CD4-positive, alpha-beta memory T cell (primary cell): ENCODE measurements around the gene AVL9. TPM values are rescaled to one million over a fixed set of nuclear protein-coding genes. Genes with fewer than 3 reads are reported as not detected.

Experiments
- CTCF ChIA-PET: fragments of 350-600 bp; sonication (Branson Sonifier 250); formaldehyde crosslinking; loops from one replicate; lab custom pipeline; 2021; ENCODE audit warnings: inconsistent platforms; ENCODE audit not compliant: partially characterized antibody; lab: Charles Lee
- POLR2A ChIA-PET: fragments of 350-600 bp; sonication (Branson Sonifier 250); formaldehyde crosslinking; loops from one replicate; lab custom pipeline; 2021; ENCODE audit not compliant: partially characterized antibody; lab: Charles Lee
- DNase-seq, 5 donors: peaks; one replicate each; pipeline versions ENCODE4 v3.0.0 to v3.0.0-alpha.2; 2020 to 2022; ENCODE audit warnings: mixed read lengths in 1 of 5
- H3K27ac ChIP-seq: one replicate; pipeline ENCODE4 v1.7.0; 2013; ENCODE audit warnings: low read depth, low read length
- H3K27me3 ChIP-seq: 2 replicates; pipeline ENCODE4 v1.7.0; 2013; ENCODE audit warnings: mild to moderate bottlenecking, low read length, moderate library complexity; ENCODE audit not compliant: insufficient read depth
- H3K36me3 ChIP-seq: 2 replicates; pipeline ENCODE4 v1.7.0; 2013; ENCODE audit warnings: mild to moderate bottlenecking, low read length, moderate library complexity; ENCODE audit not compliant: insufficient read depth
- H3K4me1 ChIP-seq: 2 replicates; pipeline ENCODE4 v1.7.0; 2013; ENCODE audit warnings: mild to moderate bottlenecking, low read length, moderate library complexity; ENCODE audit not compliant: insufficient read depth
- H3K4me3 ChIP-seq, 2 donors: one replicate each; pipeline ENCODE4 v1.7.0; 2013; ENCODE audit warnings: low read length in 2 of 2, mild to moderate bottlenecking in 1 of 2
- H3K9me3 ChIP-seq, 2 donors: one replicate each; pipeline ENCODE4 v1.7.0; 2013; ENCODE audit warnings: low read length in 2 of 2, control low read depth in 1 of 2; ENCODE audit not compliant: control insufficient read depth in 1 of 2
- H3K27ac Mint-ChIP-seq, 7 donors: one replicate each; pipeline ENCODE4 v1.8.0; 2020 to 2021; ENCODE audit warnings: mixed read lengths in 7 of 7, mild to moderate bottlenecking in 6 of 7, inconsistent platforms in 3 of 7, moderate library complexity in 3 of 7
- H3K27me3 Mint-ChIP-seq, 2 donors: one replicate each; pipeline ENCODE4 v1.8.0; 2020 to 2021; ENCODE audit warnings: mixed read lengths in 2 of 2
- H3K36me3 Mint-ChIP-seq, 2 donors: one replicate each; pipeline ENCODE4 v1.8.0; 2020 to 2021; ENCODE audit warnings: mixed read lengths in 2 of 2, inconsistent platforms in 1 of 2, mild to moderate bottlenecking in 1 of 2
- H3K4me1 Mint-ChIP-seq, 4 donors: one replicate each; pipeline ENCODE4 v1.8.0; 2020 to 2021; ENCODE audit warnings: mixed read lengths in 4 of 4, mild to moderate bottlenecking in 1 of 4
- H3K4me3 Mint-ChIP-seq, 8 donors: one replicate each; pipeline ENCODE4 v1.8.0; 2020 to 2021; ENCODE audit warnings: mixed read lengths in 8 of 8, mild to moderate bottlenecking in 7 of 8, moderate library complexity in 6 of 8, inconsistent platforms in 3 of 8
- H3K9me3 Mint-ChIP-seq, 8 donors: one replicate each; pipeline ENCODE4 v1.8.0; 2020 to 2021; ENCODE audit warnings: mixed read lengths in 8 of 8, mild to moderate bottlenecking in 5 of 8, inconsistent platforms in 3 of 8, moderate library complexity in 1 of 8
- intact Hi-C: fragments of 100-400 bp; cut with micrococcal nuclease; formaldehyde crosslinking; loops from one replicate; pipeline ENCODE4 v1.15.1; 2023
- polyA plus RNA-seq, 2 donors: library from polyadenylated mRNA; unstranded; fragments of 300-500 nt; fragmentation: Illumina TruSeq; gene quantifications; one replicate each; pipeline ENCODE4 v1.2.3, GENCODE V29; 2021
- total RNA-seq, 2 experiments: library from RNA; stranded (reverse); gene quantifications; one replicate each; pipeline ENCODE4 v1.2.3, GENCODE V29; 2021

Gene AVL9
- total and polyA plus RNA-seq, 4 experiments from 2014 or later: 9.0 to 40.6 (median 26.4) TPM

DNA sequence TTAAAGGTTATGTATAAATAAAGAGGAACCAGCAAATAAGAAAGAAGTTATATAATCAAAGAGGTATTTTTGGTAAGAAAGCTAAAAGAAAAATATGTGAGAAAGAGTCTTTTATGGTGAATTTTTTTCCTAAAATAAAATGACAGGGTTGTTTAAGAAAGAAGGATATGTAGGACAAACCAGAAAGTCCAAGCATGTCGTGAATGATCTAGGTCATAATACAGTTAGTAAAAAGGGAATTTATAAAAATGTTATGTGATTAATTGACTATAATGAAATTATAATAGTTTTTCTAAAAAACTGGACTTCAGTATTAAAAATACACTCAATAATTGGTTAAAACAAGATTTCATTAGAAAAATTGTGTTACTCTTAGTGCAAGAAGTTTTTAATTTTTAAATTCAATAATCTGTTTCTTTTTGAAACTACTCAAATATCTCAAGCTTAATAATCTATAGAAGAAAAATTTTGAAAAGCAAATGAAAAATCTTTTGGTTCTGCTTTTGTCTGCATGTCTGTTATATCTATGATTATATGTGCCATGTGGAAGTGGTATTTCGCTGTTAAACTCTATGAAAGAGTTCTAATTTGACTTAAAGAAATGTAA, 23.3 kb downstream of the AVL9 start:
- ChIA-PET CTCF (no interaction called here), POLR2A (interaction anchor here (0.7 kb wide), 1 partner anchor 28 kb away, joined by 3 read pairs; no protein-coding TSS in a partner anchor)
- peaks cover 44 to 49% of the 10 kb centered on the region in 2 donors for H3K36me3 Mint-ChIP-seq
- H3K4me1 Mint-ChIP-seq: peaks cover 39 to 61% (median 45%) of the 10 kb centered on the region in 4 donors
- DNase-seq: no peak
- peaks cover 2 to 11% (median 7%) of the 10 kb centered on the region in 8 donors for H3K9me3 Mint-ChIP-seq
- intact Hi-C loops: no loop called here
- H3K4me3 Mint-ChIP-seq: no peak overlapping the region
- Histone ChIP-seq H3K4me3 (no peak overlapping the region), H3K27me3 (no peaks in the 10 kb centered on the region), H3K36me3 (no peaks in the 10 kb centered on the region), H3K4me1 (peaks cover 11% of the 10 kb centered on the region), H3K27ac (no peak overlapping the region), H3K9me3 (peaks cover 0 to 3% of the 10 kb centered on the region in 2 donors)
- H3K27ac Mint-ChIP-seq: peak overlapping the region in 1 of 7 donors; percentile 36
- no peaks in the 10 kb centered on the region for H3K27me3 Mint-ChIP-seq

DNA sequence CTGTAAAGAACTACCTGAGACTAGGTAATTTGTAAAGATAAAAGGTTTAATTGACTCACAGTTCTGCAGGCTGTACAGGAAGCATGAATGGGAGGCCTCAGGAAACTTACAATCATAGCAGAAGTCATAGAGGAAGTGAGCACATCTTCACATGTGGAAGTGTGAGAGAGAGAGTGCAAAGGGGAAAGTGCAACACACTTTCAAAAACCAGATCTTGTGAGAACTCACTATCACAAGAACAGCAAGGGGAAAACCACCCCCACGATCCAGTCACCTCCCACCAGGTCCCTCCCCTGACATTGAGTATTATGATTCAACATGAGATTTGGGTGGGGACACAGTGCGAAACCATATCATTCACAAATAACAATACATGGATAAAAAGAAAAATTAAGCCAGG, 24.5 kb downstream of the AVL9 start:
- peaks cover 30 to 54% (median 35%) of the 10 kb centered on the region in 4 donors for H3K4me1 Mint-ChIP-seq
- no peak overlapping the region for H3K4me3 ChIP-seq
- peaks cover 2 to 11% (median 7%) of the 10 kb centered on the region in 8 donors for H3K9me3 Mint-ChIP-seq
- no peak for DNase-seq
- CTCF ChIA-PET: no interaction called here
- H3K27me3 ChIP-seq: no peaks in the 10 kb centered on the region
- H3K27ac Mint-ChIP-seq: peak overlapping the region in 1 of 7 donors; percentile 23
- H3K36me3 ChIP-seq: no peaks in the 10 kb centered on the region
- H3K9me3 ChIP-seq: peaks cover 0 to 3% of the 10 kb centered on the region in 2 donors
- no peak overlapping the region for H3K4me3 Mint-ChIP-seq
- H3K4me1 ChIP-seq: peaks cover 11% of the 10 kb centered on the region
- no peaks in the 10 kb centered on the region for H3K27me3 Mint-ChIP-seq
- POLR2A ChIA-PET: no interaction called here
- no peak overlapping the region for H3K27ac ChIP-seq
- H3K36me3 Mint-ChIP-seq: peaks cover 44% of the 10 kb centered on the region in 2 donors
- intact Hi-C loops: no loop called here

DNA sequence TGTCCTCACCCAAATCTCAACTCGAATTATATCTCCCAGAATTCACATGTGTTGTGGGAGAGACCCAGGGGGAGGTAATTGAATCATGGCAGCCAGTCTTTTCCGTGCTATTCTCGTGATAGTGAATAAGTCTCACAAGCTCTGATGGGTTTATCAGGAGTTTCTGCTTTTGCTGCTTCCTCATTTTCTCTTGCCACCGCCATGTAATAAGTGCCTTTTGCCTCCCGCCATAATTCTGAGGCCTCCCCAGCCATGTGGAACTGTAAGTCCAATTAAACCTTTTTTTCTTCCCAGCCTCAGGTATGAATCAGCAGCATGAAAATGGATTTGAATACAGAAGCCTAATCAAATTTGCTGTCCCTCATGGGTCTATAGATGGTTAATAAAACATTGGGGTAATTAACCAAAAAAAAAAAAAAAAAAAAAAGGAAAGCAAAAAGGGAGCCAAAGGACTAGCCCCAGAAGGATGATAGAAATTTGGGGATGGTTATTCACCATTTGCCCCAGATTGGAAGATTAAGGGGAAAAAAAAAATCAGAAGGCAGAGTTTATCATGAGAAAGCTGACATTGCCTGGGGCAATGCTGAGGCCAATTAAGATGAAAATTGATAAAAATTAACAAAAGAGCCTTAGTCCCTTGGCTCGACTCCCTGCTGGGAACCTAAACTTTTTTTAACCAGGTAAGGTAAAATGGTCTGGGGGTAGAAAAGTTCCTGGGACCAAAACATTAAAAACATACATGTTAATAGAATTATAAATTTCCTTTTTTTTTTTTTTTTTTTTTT, 27.6 kb downstream of the AVL9 start:
- H3K36me3 Mint-ChIP-seq: peaks cover 29 to 32% of the 10 kb centered on the region in 2 donors

DNA sequence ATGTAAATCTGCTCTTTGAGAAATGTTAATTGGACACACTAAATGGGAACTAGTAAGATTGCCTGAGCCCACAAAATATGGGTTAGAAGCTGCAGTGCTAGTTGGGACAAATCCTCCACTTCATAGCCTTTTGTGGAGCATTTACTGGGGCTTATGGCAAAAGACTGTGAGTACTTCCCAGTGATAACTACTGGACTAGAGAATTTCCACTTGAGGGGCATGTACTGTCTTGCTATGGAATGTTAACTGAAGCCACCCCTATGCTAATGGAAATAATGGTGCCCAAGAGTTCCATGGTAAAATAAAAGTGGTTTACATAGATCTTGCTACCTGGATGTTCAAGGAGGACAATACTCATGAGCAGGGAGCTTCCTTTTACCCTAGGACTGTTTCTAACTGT, 29.3 kb downstream of the AVL9 start:
- no peaks in the 10 kb centered on the region for H3K4me1 ChIP-seq
- Mint-ChIP-seq H3K4me1 (peaks cover 18 to 51% (median 27%) of the 10 kb centered on the region in 4 donors), H3K4me3 (no peak overlapping the region), H3K27ac (no peak overlapping the region), H3K36me3 (peaks cover 27 to 33% of the 10 kb centered on the region in 2 donors), H3K9me3 (peaks cover 0 to 6% (median 4%) of the 10 kb centered on the region in 8 donors), H3K27me3 (no peaks in the 10 kb centered on the region)
- ChIA-PET CTCF (interaction anchor here (0.8 kb wide), 1 partner anchor 24 kb away, joined by 3 read pairs; no protein-coding TSS in a partner anchor), POLR2A (no interaction called here)
- H3K27ac ChIP-seq: no peak overlapping the region
- H3K36me3 ChIP-seq: no peaks in the 10 kb centered on the region
- H3K4me3 ChIP-seq: no peak overlapping the region
- DNase-seq: no peak
- H3K9me3 ChIP-seq: peaks cover 0 to 3% of the 10 kb centered on the region in 2 donors
- intact Hi-C loops: no loop called here
- no peaks in the 10 kb centered on the region for H3K27me3 ChIP-seq

More for the DNA sequence above, 27.6 kb downstream of the AVL9 start:
- Histone ChIP-seq H3K9me3 (peaks cover 0 to 3% of the 10 kb centered on the region in 2 donors), H3K4me1 (no peaks in the 10 kb centered on the region), H3K27me3 (no peaks in the 10 kb centered on the region), H3K4me3 (no peak overlapping the region), H3K36me3 (no peaks in the 10 kb centered on the region), H3K27ac (no peak overlapping the region)
- no peak for DNase-seq
- POLR2A ChIA-PET: no interaction called here
- H3K4me3 Mint-ChIP-seq: no peak overlapping the region
- H3K4me1 Mint-ChIP-seq: peaks cover 16 to 42% (median 22%) of the 10 kb centered on the region in 4 donors
- no peaks in the 10 kb centered on the region for H3K27me3 Mint-ChIP-seq
- CTCF ChIA-PET: no interaction called here
- intact Hi-C loops: no loop called here
- peak overlapping the region in 1 of 7 donors; percentile 41 for H3K27ac Mint-ChIP-seq
- H3K9me3 Mint-ChIP-seq: peaks cover 0 to 9% (median 5%) of the 10 kb centered on the region in 8 donors

DNA sequence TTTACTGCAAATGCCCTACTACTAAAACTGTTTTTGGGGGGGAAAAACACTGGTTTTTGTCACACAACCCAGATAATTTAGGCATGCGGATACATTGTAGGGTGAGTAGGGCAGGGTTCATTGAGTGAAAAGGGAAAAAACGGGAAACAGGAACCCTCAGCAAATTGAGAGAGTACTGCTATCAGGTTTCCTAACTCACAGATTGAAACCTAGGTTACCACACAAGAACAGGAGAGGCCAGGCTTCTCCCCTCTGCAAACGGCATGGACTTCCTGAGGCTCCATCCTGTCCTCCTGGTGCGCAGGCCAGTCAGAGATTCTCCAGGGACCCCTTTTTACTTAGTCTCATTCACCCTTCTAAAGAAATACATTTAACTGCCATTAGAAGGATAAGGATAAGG, 30.6 kb downstream of the AVL9 start:
- no peak overlapping the region for H3K27ac ChIP-seq
- H3K27me3 ChIP-seq: no peaks in the 10 kb centered on the region
- no peak for DNase-seq
- H3K36me3 Mint-ChIP-seq: peaks cover 15 to 21% of the 10 kb centered on the region in 2 donors
- intact Hi-C loops: no loop called here
- no peaks in the 10 kb centered on the region for H3K36me3 ChIP-seq
- ChIA-PET CTCF (no interaction called here), POLR2A (no interaction called here)
- no peaks in the 10 kb centered on the region for H3K4me1 ChIP-seq
- peaks cover 12 to 41% (median 24%) of the 10 kb centered on the region in 4 donors for H3K4me1 Mint-ChIP-seq
- no peak overlapping the region for H3K4me3 Mint-ChIP-seq
- no peaks in the 10 kb centered on the region for H3K9me3 ChIP-seq
- no peak overlapping the region for H3K27ac Mint-ChIP-seq
- no peak overlapping the region for H3K4me3 ChIP-seq
- H3K9me3 Mint-ChIP-seq: peaks cover 0 to 1% (median 0%) of the 10 kb centered on the region in 8 donors
- no peaks in the 10 kb centered on the region for H3K27me3 Mint-ChIP-seq

DNA sequence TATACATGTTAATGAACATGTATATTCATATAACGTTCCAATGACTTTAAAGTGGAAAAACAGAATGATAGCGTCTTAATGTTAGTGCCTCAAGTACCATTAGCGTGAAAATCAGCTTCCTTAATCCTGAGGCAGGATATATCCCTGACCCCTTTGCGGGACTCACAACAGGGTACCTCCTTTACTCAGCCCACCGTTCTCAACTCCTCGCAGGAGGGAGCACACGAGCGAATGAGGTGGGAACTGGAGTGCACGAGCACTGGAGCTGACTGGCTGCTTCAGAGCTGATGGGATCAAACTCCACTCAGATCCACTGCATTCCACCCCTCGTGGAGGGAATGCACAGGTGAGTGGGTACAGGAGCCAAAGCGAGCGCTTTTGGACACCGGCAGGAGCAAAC, 36.1 kb downstream of the AVL9 start:
- Mint-ChIP-seq H3K4me3 (no peak overlapping the region), H3K27ac (no peak overlapping the region), H3K36me3 (peaks cover 2 to 16% of the 10 kb centered on the region in 2 donors), H3K9me3 (peaks cover 0 to 1% (median 0%) of the 10 kb centered on the region in 8 donors), H3K4me1 (peaks cover 15 to 41% (median 25%) of the 10 kb centered on the region in 4 donors), H3K27me3 (no peaks in the 10 kb centered on the region)
- Histone ChIP-seq H3K27me3 (no peaks in the 10 kb centered on the region), H3K27ac (no peak overlapping the region), H3K4me1 (no peaks in the 10 kb centered on the region), H3K9me3 (no peaks in the 10 kb centered on the region), H3K4me3 (no peak overlapping the region), H3K36me3 (peaks cover 5% of the 10 kb centered on the region)
- no peak for DNase-seq
- CTCF ChIA-PET: no interaction called here
- POLR2A ChIA-PET: no interaction called here
- intact Hi-C loops: no loop called here

DNA sequence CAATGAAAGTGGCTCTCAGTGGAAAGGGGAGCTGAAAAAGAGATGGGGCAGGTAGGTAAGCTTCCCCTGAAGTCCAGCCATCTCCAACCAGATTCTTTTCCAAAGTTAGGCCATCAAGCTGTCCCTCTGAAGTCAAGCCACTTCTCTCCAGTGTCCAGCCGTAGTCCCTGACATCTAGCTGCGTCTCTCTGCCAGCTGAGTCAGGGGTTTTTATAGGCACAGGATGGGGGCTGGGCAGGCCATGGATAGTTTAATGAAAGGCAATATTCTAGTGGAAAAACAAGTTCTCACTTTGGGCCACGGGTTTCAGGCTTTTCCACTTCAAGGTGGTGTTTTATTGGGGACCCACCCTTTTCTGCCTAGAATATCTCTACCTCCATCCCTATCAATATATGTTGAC, 36.8 kb downstream of the AVL9 start:
- Mint-ChIP-seq H3K4me1 (peaks cover 14 to 45% (median 26%) of the 10 kb centered on the region in 4 donors), H3K36me3 (peaks cover 2 to 16% of the 10 kb centered on the region in 2 donors), H3K27ac (peak overlapping the region in 1 of 7 donors; percentile 69), H3K9me3 (peaks cover 0 to 1% (median 0%) of the 10 kb centered on the region in 8 donors), H3K27me3 (no peaks in the 10 kb centered on the region), H3K4me3 (no peak overlapping the region)
- H3K4me1 ChIP-seq: no peaks in the 10 kb centered on the region
- CTCF ChIA-PET: no interaction called here
- DNase-seq: no peak
- H3K9me3 ChIP-seq: no peaks in the 10 kb centered on the region
- no peak overlapping the region for H3K4me3 ChIP-seq
- POLR2A ChIA-PET: no interaction called here
- intact Hi-C loops: no loop called here
- H3K27me3 ChIP-seq: no peaks in the 10 kb centered on the region
- H3K36me3 ChIP-seq: peaks cover 5% of the 10 kb centered on the region
- H3K27ac ChIP-seq: no peak overlapping the region
